Retinal pigment epithelial cell (primary cell): ENCODE results near the gene COQ10B.
A peak's percentile ranks its signal among the peaks of the same experiment; 100 is the strongest.

Experiments used
- DNase-seq: peaks from one replicate; pipeline ENCODE4 v3.0.0-alpha.2; 2010; ENCODE audit warnings: low read depth
- H3K4me3 ChIP-seq: 2 replicates; pipeline ENCODE4 v1.5.1; 2011; ENCODE audit warnings: mild to moderate bottlenecking, low read length, control low read depth, moderate library complexity
- CTCF ChIP-seq: conservative IDR thresholded peaks from 2 replicates; pipeline ENCODE4 v1.5.1; 2011; ENCODE audit warnings: low read depth, low read length, control low read depth, inconsistent platforms

COQ10B gene

GRCh38 chr2:197515315-197515738 lies 62.0 kb downstream of the COQ10B start:
- H3K4me3 ChIP-seq: peak overlapping the region; percentile 95
- TF ChIP-seq CTCF: no peak
- no peak for DNase-seq

DNA sequence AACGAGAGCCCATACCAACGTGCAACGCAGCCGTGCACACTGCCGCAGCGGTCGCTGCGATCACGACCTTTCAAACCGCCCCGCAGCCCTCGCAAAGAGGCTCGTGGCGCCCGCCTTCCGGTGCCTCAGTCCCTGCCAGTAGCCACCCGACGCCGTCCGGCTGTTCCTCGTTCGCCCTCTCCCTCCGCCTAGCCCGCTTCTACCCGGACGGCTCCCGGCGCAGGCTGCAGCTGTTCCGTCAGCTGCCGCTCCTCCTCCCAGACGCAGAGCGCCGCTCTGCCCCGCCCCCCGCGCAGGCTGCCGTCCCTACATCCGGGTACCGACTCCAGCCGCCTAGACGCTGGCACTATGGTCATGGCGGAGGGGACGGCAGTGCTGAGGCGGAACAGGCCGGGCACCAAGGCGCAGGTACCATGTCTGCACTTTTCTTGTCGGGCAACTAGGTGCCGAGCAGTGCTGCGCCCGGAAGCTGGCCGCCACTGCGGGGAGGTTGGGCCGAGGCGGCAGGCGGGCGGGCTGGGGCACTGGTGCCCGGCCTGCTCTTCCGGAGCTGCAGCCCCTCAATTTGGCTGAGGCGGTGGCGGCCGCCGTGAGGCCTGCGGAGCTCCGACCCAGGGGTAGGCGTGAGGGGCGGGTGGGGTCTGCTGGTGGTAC lies 62.5 kb downstream of the COQ10B start, which contains the start of gene MOB4:
Gene MOB4 (plus strand): TSS at position 328 of the 654 bp plus-strand sequence. CDS start 21 bp downstream, at position 349.
- DNase-seq: peak; percentile 82
- no peak for TF ChIP-seq CTCF
- peak within 1 kb of the TSS; percentile 95 for H3K4me3 ChIP-seq

- no peak for DNase-seq
- TF ChIP-seq CTCF: no peak
- H3K4me3 ChIP-seq: peak overlapping the region; percentile 95
Measured at GRCh38 chr2:197516393-197516761, 63.0 kb downstream of the COQ10B start.

DNA sequence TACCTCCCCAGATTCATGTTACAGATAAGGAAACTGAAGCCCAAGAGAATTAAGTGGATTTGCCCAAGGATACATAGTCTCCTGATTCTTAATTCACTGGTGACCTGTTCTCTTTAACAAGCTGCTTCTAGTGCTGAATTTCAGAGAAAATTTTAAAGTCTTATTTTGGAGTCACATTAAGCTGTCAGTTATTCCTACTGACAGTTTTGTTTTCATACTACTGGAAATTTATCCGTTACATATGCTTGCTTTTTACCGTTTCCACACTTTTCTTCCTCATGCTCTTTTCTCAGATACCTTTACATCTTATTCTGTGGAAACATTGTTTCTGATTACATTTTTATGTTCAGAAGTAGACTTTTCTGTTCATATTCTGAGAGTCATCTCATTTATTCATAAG lies 63.8 kb downstream of the COQ10B start:
- peak overlapping the region; percentile 95 for H3K4me3 ChIP-seq
- no peak for TF ChIP-seq CTCF
- DNase-seq: no peak
